Erythroblast (primary cell): ENCODE data around the gene ERO1B.

ENCODE experiments used
- GATA1 ChIP-seq: IDR thresholded peaks from 2 replicates; pipeline ENCODE4 v1.6.1; 2011; ENCODE audit warnings: low read depth, mild to moderate bottlenecking, control low read depth, low read length, moderate library complexity
- POLR2A ChIP-seq: IDR thresholded peaks from 2 replicates; pipeline ENCODE4 v1.6.1; 2011; ENCODE audit warnings: mild to moderate bottlenecking, low read length

GRCh38 chr1:236206548-236206947 is 75.2 kb downstream of the ERO1B start:
- TF ChIP-seq POLR2A (no peak), GATA1 (no peak)
